Dermis blood vessel endothelial cell (primary cell): Measurements from ENCODE around the gene PIWIL4. TPM values are rescaled to one million over a fixed set of nuclear protein-coding genes. Genes with fewer than 3 reads are reported as not detected.
A peak's percentile ranks its signal among the peaks of the same experiment; 100 is the strongest.

Experiments used
- DNase-seq: peaks from one replicate; pipeline ENCODE4 v3.0.0; 2010
- total RNA-seq: library from RNA; depleted of rRNA; stranded (reverse); fragments of >200 nt; gene quantifications from 2 replicates; pipeline ENCODE4 v1.2.3, GENCODE V29; 2014

Gene PIWIL4
- total RNA-seq = 0.79 and 1.2 TPM in 2 replicates

- DNase-seq = no peak
Observed at GRCh38 chr11:94567181-94567670, at the start of gene PIWIL4. Gene PIWIL4 (plus strand): TSS chr11:94567368. CDS start chr11:94567519, 151 bp downstream.

DNA sequence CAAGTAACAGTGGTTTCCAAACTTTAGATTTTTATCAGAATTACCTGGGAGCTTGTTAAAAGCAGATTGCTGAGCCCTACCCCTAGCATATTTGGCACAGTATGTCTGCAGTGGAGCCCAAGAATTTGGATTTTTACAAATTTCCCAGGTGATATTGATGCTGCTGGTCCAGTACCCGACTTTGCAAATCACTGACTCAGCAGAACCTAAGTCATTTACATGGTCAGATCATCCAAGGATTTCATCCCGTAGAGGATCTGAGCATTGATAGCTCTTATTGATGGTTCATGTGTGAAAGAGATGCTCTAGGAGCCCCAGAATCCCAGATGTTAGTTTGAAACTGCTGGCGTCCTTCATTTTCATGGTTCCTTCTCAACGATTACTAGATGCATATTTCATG is 48.9 kb upstream of the PIWIL4 start:
- DNase-seq = no peak

GRCh38 chr11:94519478-94520084 is 47.6 kb upstream of the PIWIL4 start:
- peak; percentile 57 for DNase-seq

GRCh38 chr11:94521684-94522083 is 45.5 kb upstream of the PIWIL4 start:
- DNase-seq = peak; percentile 34

DNA sequence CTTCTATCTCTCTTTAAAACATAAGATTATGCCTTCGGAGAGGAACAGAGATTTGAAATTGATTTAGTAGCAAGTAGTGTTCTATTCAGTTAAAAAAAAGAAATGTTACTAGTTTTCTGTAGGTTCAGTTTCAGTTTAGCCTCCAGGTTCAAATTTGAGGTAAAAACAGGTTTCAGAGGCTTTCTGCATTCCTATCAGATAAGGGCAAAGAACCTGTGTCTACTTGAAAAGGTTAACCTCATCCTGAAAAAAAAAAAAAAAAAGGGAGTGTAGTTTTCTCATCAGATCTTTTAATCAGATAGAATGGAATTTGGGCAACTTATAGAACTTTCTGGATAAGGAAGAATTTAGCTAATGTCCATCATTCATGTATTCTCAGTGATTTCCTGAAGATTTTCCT is 42.8 kb upstream of the PIWIL4 start:
- no peak for DNase-seq

GRCh38 chr11:94525546-94526324 is 41.4 kb upstream of the PIWIL4 start:
- DNase-seq = peak; percentile 73

DNA sequence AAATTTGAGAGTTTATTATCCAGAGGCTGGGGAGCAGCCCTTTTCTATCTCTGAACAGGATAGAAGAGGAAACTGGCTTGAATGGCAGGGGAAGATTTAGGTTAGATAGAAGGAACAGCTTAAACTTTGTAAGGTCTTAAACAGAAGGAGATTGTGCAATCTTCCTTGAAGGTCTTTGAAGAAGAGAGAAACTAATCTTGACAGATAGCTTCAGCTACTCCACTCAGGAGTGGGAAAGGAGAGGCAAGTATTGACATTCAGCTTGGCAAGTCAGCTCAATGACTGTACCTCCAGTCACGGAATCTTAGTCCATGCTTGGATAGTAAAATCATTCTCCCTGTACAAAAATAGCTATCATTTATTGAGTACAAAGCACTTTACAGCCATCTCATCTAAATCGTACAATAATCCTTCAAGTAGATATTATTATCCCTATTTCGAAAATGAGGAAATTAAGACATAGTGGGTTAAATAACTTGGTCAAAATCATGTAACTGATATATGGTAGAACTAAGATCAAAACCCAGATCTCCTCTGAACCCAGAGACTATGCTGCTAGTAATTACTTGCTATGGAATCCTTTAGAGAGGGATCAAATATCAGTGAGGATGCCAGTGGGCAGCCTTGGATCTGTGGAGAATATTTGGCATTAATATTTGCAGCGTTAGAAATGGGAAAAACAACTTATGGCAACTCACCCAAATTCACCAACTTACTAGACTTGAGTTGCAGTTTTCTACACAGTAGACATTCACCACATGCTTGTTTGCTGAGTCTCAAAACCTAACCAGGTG is 40.3 kb upstream of the PIWIL4 start:
- DNase-seq = no peak

DNA sequence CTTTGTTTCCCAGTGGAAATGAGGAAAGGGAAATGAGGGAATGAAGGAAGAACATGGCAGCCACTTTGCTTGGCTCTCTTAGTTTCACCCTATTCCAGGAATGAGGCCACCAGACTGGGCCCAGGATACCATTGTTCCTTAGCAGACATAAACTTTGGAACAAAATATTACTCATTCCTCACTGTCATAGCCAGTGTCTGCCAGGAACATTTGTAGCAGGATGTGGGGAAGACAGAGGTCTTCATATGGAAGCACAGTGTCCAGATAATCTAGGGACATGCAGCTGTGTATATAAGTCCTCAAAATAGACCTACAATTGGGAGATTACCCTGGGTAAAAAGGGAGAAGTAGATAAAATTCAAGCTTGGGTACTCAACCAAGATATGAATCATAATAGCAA is 38.6 kb upstream of the PIWIL4 start:
- DNase-seq = no peak

- no peak for DNase-seq
Observed at GRCh38 chr11:94532211-94532610, 35.0 kb upstream of the PIWIL4 start.

DNA sequence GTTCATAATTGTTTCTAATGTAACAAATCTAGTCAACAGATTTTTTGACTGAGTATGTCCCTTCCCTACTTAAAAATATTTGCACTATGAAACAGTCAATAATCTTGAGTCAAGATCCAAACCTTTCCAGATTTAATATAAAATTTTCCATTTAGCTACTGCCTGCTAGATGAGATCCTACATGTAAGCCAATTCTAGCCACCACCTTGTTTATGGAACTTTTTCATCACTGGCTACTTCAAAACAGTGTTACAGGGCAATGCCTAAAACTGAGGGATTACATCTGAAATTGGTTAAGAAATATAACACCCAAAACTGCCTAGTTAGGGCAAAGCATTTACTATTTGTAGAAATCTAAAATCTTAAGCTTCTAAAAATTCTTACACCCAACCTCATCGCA is 34.0 kb upstream of the PIWIL4 start:
- no peak for DNase-seq

DNA sequence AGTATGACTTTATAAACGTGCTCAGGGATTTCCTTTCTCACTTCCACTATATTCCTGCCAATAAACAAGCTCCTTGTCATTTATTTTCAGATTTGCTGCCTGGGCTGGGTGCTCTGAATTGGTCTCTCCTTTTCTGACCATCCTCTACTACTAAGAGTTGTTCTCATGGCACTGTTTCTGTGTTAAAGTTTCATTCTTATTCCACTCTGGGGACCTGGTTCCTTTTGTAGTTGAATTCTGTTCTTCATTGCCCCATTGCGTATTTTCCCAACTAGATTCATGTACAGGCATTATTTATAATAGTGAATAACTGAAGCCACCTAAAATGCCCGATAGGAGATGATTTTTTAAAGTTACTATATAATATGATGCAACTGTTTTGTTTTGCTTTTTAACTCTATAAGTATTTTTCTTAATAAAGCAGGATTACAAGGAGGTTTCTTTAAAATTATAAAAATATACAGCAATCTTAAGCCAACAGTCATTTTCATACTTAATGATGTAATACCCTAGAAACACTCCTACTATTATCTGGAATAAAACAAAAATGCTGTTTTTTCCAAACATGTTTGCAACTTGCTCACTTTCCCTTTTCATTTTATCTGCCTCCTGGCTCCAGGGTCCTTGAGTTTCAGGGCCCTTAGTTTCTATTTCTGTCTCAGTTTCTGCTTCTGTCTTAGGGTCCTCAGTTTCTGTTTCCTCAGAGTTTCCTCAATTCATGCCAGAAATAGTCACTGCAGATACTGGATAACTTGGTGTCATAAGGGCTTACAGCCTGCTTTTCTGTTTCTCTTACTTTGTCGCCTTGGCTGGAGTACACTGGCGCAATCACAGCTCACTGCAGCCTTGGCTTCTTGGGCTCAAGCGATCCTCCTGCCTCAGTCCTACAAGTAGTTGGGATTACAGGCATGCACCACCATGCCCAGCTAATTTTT is 33.2 kb upstream of the PIWIL4 start:
- no peak for DNase-seq

DNA sequence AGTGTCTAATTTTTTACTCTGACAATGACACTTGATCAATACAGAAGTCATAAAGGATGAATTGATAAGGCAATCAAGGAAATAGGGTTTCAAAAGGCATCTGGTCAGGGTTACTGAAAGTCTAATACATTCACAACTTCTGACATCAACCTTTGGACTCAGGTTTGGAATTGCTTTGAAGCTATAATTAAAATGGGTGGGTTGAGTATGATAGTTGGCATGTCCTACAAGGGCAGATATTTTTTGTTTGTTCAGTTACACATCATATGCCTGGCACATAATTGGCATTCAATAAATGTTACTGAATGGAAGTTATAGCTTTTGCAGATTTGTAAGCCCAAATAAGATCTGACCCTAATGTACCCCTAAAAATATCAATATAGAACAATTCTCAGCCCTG is 30.8 kb upstream of the PIWIL4 start:
- DNase-seq = no peak

DNA sequence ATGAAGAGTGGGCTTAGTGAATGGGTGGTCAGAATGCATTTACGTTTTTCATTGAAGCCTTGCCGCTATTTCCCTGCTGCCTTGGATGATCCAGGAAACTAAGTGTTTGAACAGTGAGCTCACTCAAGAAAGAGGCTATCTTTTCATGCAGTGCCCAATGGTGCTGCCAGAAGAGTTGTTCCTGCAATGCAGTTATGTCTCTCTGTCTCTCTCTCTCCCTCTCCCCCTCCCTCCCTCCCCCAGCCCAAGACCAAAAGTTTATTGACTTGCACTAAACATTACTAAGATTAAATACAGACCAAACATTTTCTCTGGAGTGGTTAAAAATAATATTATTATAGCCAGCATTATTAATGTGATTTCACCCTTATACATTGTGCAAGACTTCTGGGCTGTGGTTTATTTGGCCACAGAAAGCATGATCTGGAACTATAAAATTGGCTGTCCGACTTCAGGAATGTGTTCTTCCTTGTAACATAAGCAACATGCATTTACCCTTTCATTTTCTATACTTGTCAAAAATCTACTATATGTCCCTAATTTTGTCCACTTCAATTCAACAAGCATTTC is 30.1 kb upstream of the PIWIL4 start:
- no peak for DNase-seq

DNA sequence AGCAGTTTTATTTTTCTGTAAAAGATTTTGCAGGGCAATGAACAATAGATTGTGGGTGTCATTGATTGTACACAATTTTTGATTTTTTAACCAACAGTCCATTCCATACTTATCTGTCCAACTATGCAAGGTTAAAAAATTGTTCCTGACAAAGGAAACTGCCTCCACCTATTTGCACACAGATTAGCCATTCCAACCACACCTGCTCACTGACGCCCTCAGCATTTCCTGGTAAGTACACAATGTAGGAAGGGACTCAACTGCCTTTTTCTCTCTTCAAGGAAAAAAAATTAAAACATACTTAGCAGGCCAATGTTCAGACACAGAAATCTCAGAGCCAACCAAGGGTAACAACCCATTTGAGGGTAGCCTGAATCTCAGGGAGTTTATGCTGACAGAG is 27.7 kb upstream of the PIWIL4 start:
- DNase-seq = no peak

- DNase-seq = peak; percentile 73
Observed at GRCh38 chr11:94543695-94544645, 23.2 kb upstream of the PIWIL4 start, which contains the start of gene FUT4. Gene FUT4 (plus strand): TSS chr11:94543921. CDS start chr11:94544134, 213 bp downstream.

- DNase-seq = peak; percentile 28
Observed at GRCh38 chr11:94544646-94545263, 22.4 kb upstream of the PIWIL4 start.

GRCh38 chr11:94545264-94546161 is 21.7 kb upstream of the PIWIL4 start:
- no peak for DNase-seq

DNA sequence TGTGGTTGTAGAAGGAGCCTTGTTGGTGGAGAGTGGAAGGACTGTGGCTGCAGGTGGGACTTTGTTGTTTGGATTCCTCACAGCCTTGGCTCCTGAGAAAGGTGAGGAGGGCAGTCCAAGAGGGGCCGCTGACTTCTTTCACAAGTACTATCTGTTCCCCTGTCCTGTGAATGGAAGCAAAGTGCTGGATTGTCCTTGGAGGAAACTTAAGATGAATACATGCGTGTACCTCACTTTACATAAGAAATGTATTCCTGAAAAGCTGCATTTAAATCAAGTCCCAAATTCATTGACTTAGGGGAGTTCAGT is 21.1 kb upstream of the PIWIL4 start:
- no peak for DNase-seq

DNA sequence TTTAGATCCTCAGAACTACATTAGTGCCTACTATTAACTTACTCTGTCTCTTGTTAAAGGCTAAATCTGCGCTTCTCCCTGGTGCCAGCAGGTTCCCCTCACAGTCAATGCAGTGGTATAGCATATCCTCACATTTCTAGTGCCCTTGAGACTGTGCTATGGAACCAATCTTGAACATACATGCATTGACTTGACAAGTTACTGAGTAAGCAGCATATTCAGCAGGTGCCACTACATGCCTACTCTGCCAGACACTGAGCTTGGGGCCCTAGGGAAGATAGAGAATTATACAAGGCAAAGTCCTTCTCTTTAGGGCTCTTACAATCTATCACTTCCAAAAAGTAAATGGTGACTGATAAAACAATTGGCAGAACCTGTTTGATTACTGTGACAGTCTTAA is 20.3 kb upstream of the PIWIL4 start:
- DNase-seq = no peak
